Subcutaneous adipose tissue (tissue), 4 donors: ENCODE measurements around the gene RAPGEF4. TPM values are rescaled to one million over a fixed set of nuclear protein-coding genes. Genes with fewer than 3 reads are reported as not detected.

Source experiments
- total RNA-seq, 4 donors: library from RNA; depleted of rRNA; stranded (reverse); fragments of >200 nt; gene quantifications; one replicate each; pipeline ENCODE4 v1.1.0, GENCODE V29; 2016
- TF ChIP-seq, protein P1 (sequence below): fragments of 450-650 bp; IDR thresholded peaks from one replicate; pipeline ENCODE4 v1.5.1; 2016; ENCODE audit warnings: low read depth, mild to moderate bottlenecking, control low read depth, antibody characterized with exemption, moderate library complexity

Gene RAPGEF4
- total RNA-seq, 4 donors from 2014 or later = 7.0 to 15.0 (median 11.2) TPM

- TF ChIP-seq, protein P1, sequence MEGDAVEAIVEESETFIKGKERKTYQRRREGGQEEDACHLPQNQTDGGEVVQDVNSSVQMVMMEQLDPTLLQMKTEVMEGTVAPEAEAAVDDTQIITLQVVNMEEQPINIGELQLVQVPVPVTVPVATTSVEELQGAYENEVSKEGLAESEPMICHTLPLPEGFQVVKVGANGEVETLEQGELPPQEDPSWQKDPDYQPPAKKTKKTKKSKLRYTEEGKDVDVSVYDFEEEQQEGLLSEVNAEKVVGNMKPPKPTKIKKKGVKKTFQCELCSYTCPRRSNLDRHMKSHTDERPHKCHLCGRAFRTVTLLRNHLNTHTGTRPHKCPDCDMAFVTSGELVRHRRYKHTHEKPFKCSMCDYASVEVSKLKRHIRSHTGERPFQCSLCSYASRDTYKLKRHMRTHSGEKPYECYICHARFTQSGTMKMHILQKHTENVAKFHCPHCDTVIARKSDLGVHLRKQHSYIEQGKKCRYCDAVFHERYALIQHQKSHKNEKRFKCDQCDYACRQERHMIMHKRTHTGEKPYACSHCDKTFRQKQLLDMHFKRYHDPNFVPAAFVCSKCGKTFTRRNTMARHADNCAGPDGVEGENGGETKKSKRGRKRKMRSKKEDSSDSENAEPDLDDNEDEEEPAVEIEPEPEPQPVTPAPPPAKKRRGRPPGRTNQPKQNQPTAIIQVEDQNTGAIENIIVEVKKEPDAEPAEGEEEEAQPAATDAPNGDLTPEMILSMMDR = no peak
Measured at GRCh38 chr2:172889768-172890430, 154.3 kb downstream of the RAPGEF4 start.

DNA sequence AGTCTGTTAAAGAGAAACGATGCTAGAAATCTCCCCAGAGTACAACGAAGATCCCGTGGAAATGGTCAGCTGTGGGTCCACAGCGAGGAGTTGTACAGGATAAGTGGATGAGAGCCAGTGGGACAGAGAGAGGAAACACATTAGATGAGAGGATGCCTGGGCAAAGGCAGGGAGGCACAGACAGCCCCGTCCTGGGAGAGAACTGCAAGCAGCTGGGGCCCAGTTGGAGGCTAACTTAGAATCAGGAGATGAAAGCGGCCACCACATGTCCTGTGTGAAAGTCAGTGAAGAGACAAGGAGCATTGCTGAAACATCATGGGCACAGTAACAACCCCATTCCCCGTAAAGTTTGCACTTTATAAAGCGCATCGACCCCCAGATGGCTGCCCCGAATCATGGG is 157.5 kb downstream of the RAPGEF4 start:
- TF ChIP-seq, protein P1 = no peak

DNA sequence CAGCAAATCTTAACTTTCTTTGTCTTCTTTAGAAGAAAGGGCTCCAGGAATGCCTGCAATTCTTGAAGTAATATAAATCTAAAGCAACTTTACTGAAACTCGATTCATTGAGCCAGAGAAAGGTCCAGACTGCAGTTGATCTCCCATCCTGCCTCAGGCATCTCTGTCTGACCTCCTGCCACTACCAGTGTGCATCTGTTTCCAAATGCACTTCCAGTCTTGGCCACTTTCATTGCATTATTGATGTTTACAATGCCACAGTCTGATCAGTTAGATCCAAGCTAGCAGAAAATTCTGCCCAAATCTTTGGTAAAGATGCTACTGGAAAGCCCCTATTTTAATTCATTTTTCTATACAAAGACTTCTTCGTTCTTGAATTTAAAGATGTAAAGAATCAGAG is 158.0 kb downstream of the RAPGEF4 start:
- TF ChIP-seq, protein P1 = no peak

GRCh38 chr2:172894689-172895387 is 159.2 kb downstream of the RAPGEF4 start:
- TF ChIP-seq, protein P1 = no peak

DNA sequence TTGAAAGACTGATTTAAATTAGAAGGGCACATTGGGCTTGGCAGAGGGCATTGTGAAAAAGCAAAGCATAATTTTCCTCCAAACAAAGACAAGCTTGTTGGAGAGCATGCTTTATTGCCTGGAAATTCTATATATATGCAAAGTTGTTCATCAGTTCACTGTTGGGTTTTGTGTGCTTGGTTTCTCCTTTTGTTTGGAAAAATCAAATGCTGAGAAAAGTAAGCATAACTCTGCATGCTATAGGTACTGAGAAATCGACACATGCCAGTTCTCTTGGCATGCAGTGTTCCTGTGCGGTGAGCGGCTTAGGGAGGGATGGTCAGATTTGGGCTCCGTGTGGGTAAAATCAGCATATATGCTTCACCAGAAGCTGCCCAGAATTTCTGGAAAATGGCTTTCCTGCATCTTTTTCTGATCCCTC is 161.0 kb downstream of the RAPGEF4 start:
- TF ChIP-seq, protein P1 = no peak

DNA sequence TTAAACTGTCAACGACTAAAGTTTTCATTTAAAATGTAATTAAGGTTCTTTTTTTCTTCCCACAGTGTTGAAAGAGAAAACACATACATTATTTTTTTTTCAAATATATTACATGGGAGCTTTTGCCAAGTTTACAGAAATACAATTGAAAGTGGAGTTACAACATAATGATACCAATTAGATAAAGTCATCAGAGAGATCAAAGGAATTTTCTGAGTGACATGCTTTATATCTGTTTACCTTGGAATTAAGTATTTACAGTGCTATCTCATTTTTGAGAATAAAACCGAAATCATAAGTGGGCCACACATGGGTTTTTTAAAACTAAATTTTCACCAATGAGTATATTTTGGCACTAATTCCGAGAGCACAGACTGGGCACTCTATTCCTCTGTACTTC is 165.2 kb downstream of the RAPGEF4 start:
- TF ChIP-seq, protein P1 = no peak

DNA sequence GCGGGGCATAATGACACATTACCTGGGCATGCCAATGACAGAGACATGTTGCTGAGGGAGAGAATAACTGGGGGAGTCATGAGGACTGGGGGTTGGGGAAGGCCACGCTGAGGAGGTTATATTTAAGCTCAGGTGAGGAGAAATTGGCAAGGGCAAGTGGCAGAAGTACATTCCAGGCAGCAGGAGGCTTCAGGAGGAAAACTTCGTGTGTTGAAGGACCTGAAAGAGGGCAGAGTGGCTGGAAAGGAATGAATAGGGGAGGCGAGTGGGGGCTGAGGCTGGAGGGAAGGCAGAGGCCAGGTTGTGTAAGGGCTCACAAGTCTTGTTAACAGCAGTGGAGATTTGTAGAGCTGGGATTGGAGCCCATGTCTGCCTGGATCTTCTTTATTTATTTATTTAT is 166.3 kb downstream of the RAPGEF4 start:
- TF ChIP-seq, protein P1 = no peak
